CD4-positive, CD25-positive, alpha-beta regulatory T cell (primary cell): ENCODE data around the gene CACNG7. TPM values are rescaled to one million over a fixed set of nuclear protein-coding genes. Genes with fewer than 3 reads are reported as not detected.

ENCODE experiments used
- ATAC-seq, 2 donors: fragments of 150-1000 bp; cut with Tn5 transposase; one replicate each; pipeline ENCODE4 v1.10.0; 2021; ENCODE audit warnings: low read depth in 2 of 2, moderate number of reproducible peaks in 2 of 2, moderate library complexity in 1 of 2
- DNase-seq, 3 donors: peaks; one replicate each; pipeline versions ENCODE4 v3.0.0 to v3.0.0-alpha.2; 2012 to 2022; ENCODE audit warnings: mixed read lengths in 1 of 3
- H3K27ac ChIP-seq: one replicate; pipeline ENCODE4 v1.7.0; 2013; ENCODE audit warnings: mild to moderate bottlenecking, low read length; ENCODE audit not compliant: insufficient read depth, poor library complexity, severe bottlenecking
- H3K27me3 ChIP-seq: one replicate; pipeline ENCODE4 v1.7.0; 2013; ENCODE audit warnings: low read length; ENCODE audit not compliant: control insufficient read depth, insufficient read depth
- H3K36me3 ChIP-seq: one replicate; pipeline ENCODE4 v1.7.0; 2013; ENCODE audit warnings: mild to moderate bottlenecking, low read length, moderate library complexity; ENCODE audit not compliant: control insufficient read depth, insufficient read depth
- H3K4me1 ChIP-seq: 2 replicates; pipeline ENCODE4 v1.7.0; 2013; ENCODE audit warnings: mild to moderate bottlenecking, low read length; ENCODE audit not compliant: insufficient read depth, control insufficient read depth, poor library complexity, severe bottlenecking
- H3K4me3 ChIP-seq: one replicate; pipeline ENCODE4 v1.7.0; 2013; ENCODE audit warnings: low read depth, mild to moderate bottlenecking, low read length, moderate library complexity
- H3K9me3 ChIP-seq, 2 experiments: 1 replicate in 1 of 2; 2 replicates in 1 of 2; pipeline ENCODE4 v1.7.0; 2013; ENCODE audit warnings: low read length in 2 of 2, mild to moderate bottlenecking in 1 of 2, moderate library complexity in 1 of 2; ENCODE audit not compliant: control insufficient read depth in 2 of 2
- H3K27ac Mint-ChIP-seq, 3 donors: one replicate each; pipeline ENCODE4 v1.8.0; 2020 to 2022; ENCODE audit warnings: mild to moderate bottlenecking in 3 of 3, mixed read lengths in 3 of 3, moderate library complexity in 2 of 3
- H3K27me3 Mint-ChIP-seq: one replicate; pipeline ENCODE4 v1.8.0; 2022; ENCODE audit warnings: mild to moderate bottlenecking, mixed read lengths
- H3K36me3 Mint-ChIP-seq: one replicate; pipeline ENCODE4 v1.8.0; 2020; ENCODE audit warnings: mixed read lengths
- H3K4me1 Mint-ChIP-seq, 4 donors: one replicate each; pipeline ENCODE4 v1.8.0; 2020 to 2022; ENCODE audit warnings: mixed read lengths in 4 of 4, mild to moderate bottlenecking in 1 of 4
- H3K4me3 Mint-ChIP-seq, 4 donors: one replicate each; pipeline ENCODE4 v1.8.0; 2020 to 2022; ENCODE audit warnings: mild to moderate bottlenecking in 4 of 4, mixed read lengths in 4 of 4, moderate library complexity in 3 of 4
- H3K9me3 Mint-ChIP-seq, 7 donors: one replicate each; pipeline ENCODE4 v1.8.0; 2020 to 2022; ENCODE audit warnings: mixed read lengths in 7 of 7, mild to moderate bottlenecking in 3 of 7, moderate library complexity in 2 of 7
- polyA plus RNA-seq, 4 donors: library from polyadenylated mRNA; unstranded; fragments of 300-500 nt; fragmentation: Illumina TruSeq; gene quantifications; one replicate each; pipeline ENCODE4 v1.2.3, GENCODE V29; 2021
- total RNA-seq: library from RNA; stranded (reverse); gene quantifications from one replicate; pipeline ENCODE4 v1.2.3, GENCODE V29; 2022

The CACNG7 gene
- total and polyA plus RNA-seq, 5 donors from 2014 or later, result not detected

DNA sequence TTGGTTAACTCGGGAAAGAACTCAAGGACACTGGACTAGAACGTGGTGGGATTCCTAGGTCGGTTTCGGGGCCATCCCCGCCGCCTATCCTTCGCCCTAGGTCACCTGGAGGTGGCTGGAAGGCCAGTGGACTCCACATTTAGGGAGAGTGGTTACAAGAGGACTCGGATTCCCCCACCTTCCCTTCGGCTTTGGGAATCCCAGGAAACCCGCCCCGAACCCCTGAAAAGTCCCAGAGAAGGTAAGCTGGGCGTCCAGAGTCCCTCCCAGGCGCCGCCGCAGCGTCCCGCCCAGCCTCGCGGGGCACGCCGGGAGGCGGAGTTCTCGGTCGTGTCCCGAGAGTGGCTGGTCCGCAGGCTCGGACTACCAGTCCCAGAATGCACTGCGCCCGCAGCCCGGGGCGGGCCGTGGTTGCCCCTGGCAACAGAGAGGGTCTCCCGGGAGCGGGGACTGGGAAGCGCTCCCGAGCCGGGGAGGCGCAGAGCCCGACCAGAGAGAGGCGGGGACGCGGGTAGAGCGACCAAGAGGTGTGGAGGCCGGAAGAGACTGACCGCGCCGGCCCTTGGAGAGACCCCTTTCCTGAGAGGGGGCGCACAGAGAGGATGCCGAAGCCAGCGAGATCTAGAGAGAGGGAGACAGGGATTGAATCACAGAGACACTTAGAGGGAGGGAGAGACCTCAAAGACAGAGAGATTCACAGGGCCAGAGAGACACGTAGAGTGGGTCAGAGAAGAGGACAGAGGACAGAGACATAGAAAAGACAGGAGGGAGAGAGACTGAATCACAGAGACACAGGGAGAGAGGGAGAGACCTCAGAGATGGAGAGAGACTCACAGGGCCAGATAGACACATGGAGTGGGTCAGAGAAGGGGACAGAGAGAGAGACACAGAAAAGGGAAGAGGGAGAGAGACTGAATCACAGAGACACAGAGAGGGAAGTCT is 29.7 kb upstream of the CACNG7 start:
- Mint-ChIP-seq H3K36me3 (peaks cover 10% of the 10 kb centered on the region), H3K4me3 (peak overlapping the region in 1 of 4 donors; percentile 36), H3K4me1 (peaks cover 18 to 57% (median 28%) of the 10 kb centered on the region in 4 donors), H3K27me3 (peaks cover 25% of the 10 kb centered on the region), H3K27ac (peak overlapping the region in 1 of 3 donors; percentile 69), H3K9me3 (peaks cover 0 to 4% (median 0%) of the 10 kb centered on the region in 7 donors)
- ATAC-seq (peak; percentile 82 to 84), DNase-seq (peak; percentile 50 to 72 (median 66))
- H3K9me3 ChIP-seq, result no peaks in the 10 kb centered on the region
- peaks cover 14% of the 10 kb centered on the region for H3K36me3 ChIP-seq
- H3K4me3 ChIP-seq, result peak overlapping the region; percentile 50
- H3K27ac ChIP-seq, result no peak overlapping the region
- H3K4me1 ChIP-seq, result peaks cover 59% of the 10 kb centered on the region
- peaks cover 26% of the 10 kb centered on the region for H3K27me3 ChIP-seq

DNA sequence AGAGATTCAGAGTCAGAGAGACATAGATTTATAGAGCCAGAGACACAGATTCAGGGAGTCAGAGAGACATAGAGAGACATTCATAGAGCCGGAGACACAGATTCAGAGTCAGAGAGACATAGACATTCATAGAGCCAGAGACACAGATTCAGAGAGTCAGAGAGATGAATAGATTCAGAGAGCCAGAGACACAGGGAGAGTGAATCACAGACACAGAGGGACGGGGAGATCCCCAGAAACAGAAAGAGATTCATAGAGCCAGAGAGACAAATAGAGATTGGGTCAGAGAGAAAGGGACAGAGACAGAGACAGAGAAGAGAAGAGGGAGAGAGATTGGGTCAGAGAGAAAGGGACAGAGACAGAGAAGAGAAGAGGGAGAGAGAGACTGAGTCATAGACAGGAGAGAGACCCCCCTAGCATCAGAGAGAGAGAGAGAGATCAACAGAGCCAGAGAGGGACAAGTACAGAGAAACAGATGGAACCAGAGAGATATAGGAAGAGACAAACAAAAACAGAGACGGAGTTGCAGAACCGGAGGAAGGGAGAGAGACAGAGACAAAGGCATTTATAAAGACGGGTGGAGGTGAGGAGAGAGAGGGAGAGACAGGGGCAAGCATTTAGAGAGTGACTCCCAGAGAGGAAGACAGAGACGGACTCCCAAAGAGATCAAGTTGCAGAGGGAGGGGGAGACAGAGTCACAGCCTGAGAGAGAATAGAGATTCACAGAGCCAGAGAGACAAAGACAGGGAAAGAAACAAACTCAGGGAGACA is 28.2 kb upstream of the CACNG7 start:
- H3K4me1 ChIP-seq, result peaks cover 48% of the 10 kb centered on the region
- ATAC-seq (no peak), DNase-seq (no peak)

DNA sequence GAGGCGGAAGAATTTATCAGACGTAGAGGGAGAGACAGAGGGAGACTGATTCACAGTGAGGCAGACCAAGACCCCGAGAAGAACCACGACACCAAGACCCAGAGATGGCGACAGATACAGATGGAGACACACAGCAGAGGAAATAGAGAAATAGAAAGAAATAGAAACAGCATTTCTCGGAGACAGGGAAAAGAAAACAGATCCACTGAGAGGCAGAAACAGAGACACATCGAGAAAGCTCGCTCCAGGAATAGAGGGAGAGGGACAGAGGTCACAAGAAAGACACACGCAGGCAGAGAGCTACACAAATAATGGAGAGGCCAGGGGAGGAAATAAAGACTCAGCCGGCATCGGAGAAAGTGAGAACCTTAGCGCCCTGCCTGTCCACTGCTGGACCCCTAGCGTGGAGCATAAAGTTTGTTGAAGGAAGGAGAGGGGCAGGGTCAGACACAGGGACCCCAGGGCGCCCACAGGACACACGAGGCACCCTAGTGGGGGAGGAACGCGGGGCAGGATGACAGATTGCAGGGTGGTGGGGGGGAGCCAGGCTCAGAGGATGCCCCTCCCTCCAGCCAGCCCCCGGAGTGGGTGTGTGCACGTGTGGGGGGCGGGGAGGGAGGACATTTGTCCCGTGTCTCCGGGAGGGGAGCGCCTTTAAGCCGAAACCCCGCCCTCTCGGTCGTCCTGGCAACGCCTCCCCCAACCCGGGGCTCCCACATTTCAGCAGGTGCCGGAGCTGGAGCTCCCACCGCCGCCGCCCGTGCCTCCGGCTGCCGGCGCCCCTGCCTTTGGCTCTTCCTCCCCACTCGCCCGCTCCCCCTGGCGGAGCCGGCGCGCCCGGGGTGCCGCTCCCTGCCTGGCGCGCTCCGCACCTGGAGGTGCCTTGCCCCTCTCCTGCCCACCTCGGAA is 27.3 kb upstream of the CACNG7 start, which contains the start of gene PRKCG:
Gene PRKCG (plus strand): TSS at position 716 of the 909 bp plus-strand sequence. CDS start 298 bp downstream, outside the sequence.
- H3K9me3 Mint-ChIP-seq, result peaks cover 0 to 2% (median 0%) of the 10 kb centered on the region in 7 donors
- H3K27me3 ChIP-seq, result peaks cover 31% of the 10 kb centered on the region
- peak within 1 kb of the TSS in 2 of 4 donors; percentile 52 to 77 for H3K4me3 Mint-ChIP-seq
- H3K27ac ChIP-seq, result no peak within 1 kb of the TSS
- H3K36me3 Mint-ChIP-seq, result peaks cover 8% of the 10 kb centered on the region
- DNase-seq (peak; percentile 46 to 69 (median 62)), ATAC-seq (peak; percentile 36 to 52)
- H3K27ac Mint-ChIP-seq, result no peak within 1 kb of the TSS
- H3K4me3 ChIP-seq, result peak within 1 kb of the TSS; percentile 43
- peaks cover 45% of the 10 kb centered on the region for H3K27me3 Mint-ChIP-seq
- H3K9me3 ChIP-seq, result no peaks in the 10 kb centered on the region
- peaks cover 13 to 37% (median 17%) of the 10 kb centered on the region in 4 donors for H3K4me1 Mint-ChIP-seq
- H3K4me1 ChIP-seq, result peaks cover 46% of the 10 kb centered on the region
- no peaks in the 10 kb centered on the region for H3K36me3 ChIP-seq

More for the DNA sequence above, 28.2 kb upstream of the CACNG7 start:
- Mint-ChIP-seq H3K9me3 (peaks cover 0 to 2% (median 0%) of the 10 kb centered on the region in 7 donors), H3K36me3 (peaks cover 8% of the 10 kb centered on the region), H3K27me3 (peaks cover 36% of the 10 kb centered on the region), H3K4me1 (peaks cover 16 to 45% (median 19%) of the 10 kb centered on the region in 4 donors), H3K4me3 (no peak overlapping the region), H3K27ac (no peak overlapping the region)
- Histone ChIP-seq H3K4me3 (peak overlapping the region; percentile 43), H3K36me3 (peaks cover 1% of the 10 kb centered on the region), H3K9me3 (no peaks in the 10 kb centered on the region), H3K27ac (no peak overlapping the region), H3K27me3 (peaks cover 31% of the 10 kb centered on the region)

DNA sequence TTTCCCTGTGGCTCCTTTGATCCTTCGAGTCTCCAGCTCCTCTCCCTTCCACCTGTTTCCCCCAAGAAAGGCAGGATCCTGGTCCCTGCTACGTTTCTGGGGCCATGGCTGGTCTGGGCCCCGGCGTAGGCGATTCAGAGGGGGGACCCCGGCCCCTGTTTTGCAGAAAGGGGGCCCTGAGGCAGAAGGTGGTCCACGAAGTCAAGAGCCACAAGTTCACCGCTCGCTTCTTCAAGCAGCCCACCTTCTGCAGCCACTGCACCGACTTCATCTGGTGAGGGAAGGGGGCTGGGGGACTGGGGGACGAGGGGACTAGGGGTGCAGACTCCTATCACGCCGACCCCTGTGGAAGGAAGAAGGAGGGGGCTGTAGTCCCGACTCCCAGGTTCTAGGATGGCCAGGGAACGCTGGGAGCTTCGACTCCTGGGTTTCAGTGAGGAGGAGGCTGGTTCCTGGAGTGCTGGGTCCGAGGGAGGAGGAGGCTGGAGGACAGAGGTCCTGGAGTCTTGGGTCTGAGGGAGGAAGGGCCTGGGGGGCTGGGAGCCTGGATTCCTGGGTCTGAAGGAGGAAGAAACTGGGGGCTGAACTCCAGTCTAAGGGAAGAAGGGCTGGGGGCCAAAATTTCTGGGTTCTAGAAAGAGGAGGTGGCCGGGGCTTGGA is 26.6 kb upstream of the CACNG7 start:
- Histone ChIP-seq H3K4me1 (peaks cover 39% of the 10 kb centered on the region), H3K27ac (no peak overlapping the region), H3K27me3 (peaks cover 31% of the 10 kb centered on the region), H3K9me3 (no peaks in the 10 kb centered on the region), H3K4me3 (no peak overlapping the region), H3K36me3 (no peaks in the 10 kb centered on the region)
- ATAC-seq (no peak), DNase-seq (no peak)
- Mint-ChIP-seq H3K27me3 (peaks cover 40% of the 10 kb centered on the region), H3K36me3 (peaks cover 5% of the 10 kb centered on the region), H3K4me1 (peaks cover 6 to 30% (median 10%) of the 10 kb centered on the region in 4 donors), H3K27ac (no peak overlapping the region), H3K4me3 (peak overlapping the region in 2 of 4 donors; percentile 52 to 77), H3K9me3 (peaks cover 0 to 2% (median 0%) of the 10 kb centered on the region in 7 donors)

DNA sequence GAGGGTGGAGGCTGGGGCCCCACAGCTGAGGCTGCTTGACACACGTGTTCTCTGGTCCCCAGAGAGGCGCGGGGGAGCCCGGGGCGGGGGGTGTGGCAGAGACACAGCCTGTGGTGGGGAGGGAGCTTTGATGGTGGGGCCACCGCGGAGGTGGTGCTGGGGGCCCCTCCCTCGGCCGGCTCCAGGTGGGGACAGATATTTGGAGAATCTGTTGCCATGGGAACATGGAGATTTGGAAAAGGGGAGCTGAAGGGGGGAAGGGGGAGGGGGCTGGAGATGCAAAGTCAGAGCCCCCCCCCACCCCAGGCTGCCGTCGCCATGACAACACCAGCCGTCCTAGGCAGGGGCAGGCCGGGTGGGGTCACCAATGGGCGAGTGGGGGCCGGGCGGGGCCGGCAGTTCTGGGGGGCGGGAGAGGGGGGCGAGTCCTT is 25.8 kb upstream of the CACNG7 start:
- peaks cover 5% of the 10 kb centered on the region for H3K36me3 Mint-ChIP-seq

DNA sequence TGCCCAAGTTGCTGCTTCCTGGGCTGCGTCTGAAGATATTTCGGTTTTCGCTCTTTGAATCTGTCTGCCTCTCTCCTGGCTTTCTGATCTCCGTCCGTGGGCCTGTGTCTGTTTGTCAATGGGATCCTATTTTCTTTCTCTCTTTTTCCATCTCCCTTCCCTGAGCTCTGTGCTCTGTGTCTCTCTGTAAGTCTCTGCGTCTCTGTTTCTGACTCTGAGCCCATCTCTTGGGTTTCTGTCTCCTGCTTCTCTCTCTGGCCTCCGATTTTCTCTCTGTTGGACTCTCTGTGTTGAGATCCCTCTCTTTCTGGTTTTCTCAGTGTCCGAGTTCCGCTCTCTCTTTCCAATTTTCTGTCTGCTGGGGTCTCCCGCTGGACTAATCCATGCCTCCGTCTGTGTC is 25.3 kb upstream of the CACNG7 start:
- H3K27ac Mint-ChIP-seq, result no peak overlapping the region
- ATAC-seq (no peak), DNase-seq (no peak)
- peaks cover 30% of the 10 kb centered on the region for H3K27me3 ChIP-seq
- H3K4me3 Mint-ChIP-seq, result peak overlapping the region in 3 of 4 donors; percentile 56 to 70 (median 68)
- peaks cover 36% of the 10 kb centered on the region for H3K4me1 ChIP-seq
- H3K27me3 Mint-ChIP-seq, result peaks cover 47% of the 10 kb centered on the region
- H3K9me3 ChIP-seq, result no peaks in the 10 kb centered on the region
- H3K36me3 Mint-ChIP-seq, result peaks cover 5% of the 10 kb centered on the region
- H3K27ac ChIP-seq, result no peak overlapping the region
- H3K36me3 ChIP-seq, result no peaks in the 10 kb centered on the region
- no peak overlapping the region for H3K4me3 ChIP-seq
- H3K4me1 Mint-ChIP-seq, result peaks cover 4 to 20% (median 7%) of the 10 kb centered on the region in 4 donors
- no peaks in the 10 kb centered on the region for H3K9me3 Mint-ChIP-seq

More for the DNA sequence above, 25.8 kb upstream of the CACNG7 start:
- Mint-ChIP-seq H3K27me3 (peaks cover 44% of the 10 kb centered on the region), H3K4me3 (peak overlapping the region in 1 of 4 donors; percentile 70), H3K27ac (no peak overlapping the region), H3K9me3 (peaks cover 0 to 2% (median 0%) of the 10 kb centered on the region in 7 donors), H3K4me1 (peaks cover 4 to 23% (median 8%) of the 10 kb centered on the region in 4 donors)
- Histone ChIP-seq H3K4me3 (no peak overlapping the region), H3K9me3 (no peaks in the 10 kb centered on the region), H3K4me1 (peaks cover 38% of the 10 kb centered on the region), H3K27me3 (peaks cover 31% of the 10 kb centered on the region), H3K27ac (no peak overlapping the region), H3K36me3 (no peaks in the 10 kb centered on the region)
- ATAC-seq, result no peak
- DNase-seq, result peak in 1 of 3 donors; percentile 53
